ENCODE measurements around the gene TNIK.

DNA sequence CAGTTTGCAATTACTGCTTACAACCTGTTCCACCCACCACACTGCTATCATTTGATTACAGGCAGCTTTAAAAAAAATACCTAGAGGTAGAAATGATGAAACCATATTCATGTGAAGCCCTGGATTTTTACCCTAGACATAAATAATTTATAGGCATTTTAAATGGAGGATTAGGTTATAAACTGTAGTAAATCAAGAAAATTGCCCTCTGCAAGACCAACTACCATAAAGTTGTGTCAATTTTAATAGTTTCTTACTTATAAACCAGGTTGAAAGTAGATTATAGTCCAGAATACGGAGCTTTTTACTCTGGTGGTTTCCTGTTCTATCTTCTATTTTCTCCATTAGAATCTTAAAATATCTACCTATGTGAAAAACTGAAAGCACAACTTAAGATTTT, 13.9 kb downstream of the TNIK start:
- TF ChIP-seq, protein P1, sequence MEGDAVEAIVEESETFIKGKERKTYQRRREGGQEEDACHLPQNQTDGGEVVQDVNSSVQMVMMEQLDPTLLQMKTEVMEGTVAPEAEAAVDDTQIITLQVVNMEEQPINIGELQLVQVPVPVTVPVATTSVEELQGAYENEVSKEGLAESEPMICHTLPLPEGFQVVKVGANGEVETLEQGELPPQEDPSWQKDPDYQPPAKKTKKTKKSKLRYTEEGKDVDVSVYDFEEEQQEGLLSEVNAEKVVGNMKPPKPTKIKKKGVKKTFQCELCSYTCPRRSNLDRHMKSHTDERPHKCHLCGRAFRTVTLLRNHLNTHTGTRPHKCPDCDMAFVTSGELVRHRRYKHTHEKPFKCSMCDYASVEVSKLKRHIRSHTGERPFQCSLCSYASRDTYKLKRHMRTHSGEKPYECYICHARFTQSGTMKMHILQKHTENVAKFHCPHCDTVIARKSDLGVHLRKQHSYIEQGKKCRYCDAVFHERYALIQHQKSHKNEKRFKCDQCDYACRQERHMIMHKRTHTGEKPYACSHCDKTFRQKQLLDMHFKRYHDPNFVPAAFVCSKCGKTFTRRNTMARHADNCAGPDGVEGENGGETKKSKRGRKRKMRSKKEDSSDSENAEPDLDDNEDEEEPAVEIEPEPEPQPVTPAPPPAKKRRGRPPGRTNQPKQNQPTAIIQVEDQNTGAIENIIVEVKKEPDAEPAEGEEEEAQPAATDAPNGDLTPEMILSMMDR (IDR thresholded peaks at IDR 0.05) = no peak
- TF ChIP-seq POLR2A (IDR thresholded peaks at IDR 0.05) = no peak
- no peak for TF ChIP-seq POLR2AphosphoS5 (IDR thresholded peaks at IDR 0.05)

Data from breast epithelium (tissue), 3 donors.